Measurements from ENCODE around the gene MFAP5.

The MFAP5 gene

DNA sequence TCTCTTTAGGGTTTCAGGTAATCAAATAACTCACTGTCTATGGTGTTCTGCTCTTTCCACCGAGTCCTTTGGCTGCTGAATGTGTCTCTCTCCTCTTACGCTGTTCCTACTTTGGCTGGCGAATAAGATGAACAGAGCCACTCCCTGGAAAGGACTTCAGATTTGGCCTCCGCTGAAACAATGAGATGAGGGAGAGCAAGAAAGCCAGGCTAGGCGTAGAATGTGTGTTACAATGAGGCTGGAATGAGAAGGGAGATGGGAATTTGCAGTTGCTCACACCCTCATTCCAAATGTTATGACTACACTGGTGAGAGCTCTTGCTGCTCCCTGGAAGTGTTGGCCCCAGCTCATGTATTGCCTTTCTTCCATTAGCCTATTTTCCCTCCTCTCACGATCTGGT lies at the start of gene MFAP5:
Gene MFAP5, minus strand, starts transcription at position 234 of the 400 bp plus-strand sequence. CDS start 722 bp downstream, outside the sequence.
- DNase-seq: no peak

- DNase-seq: no peak
Measured at GRCh38 chr12:8709124-8709830, 46.7 kb upstream of the MFAP5 start.

GRCh38 chr12:8702159-8702558 lies 39.5 kb upstream of the MFAP5 start:
- no peak for DNase-seq

GRCh38 chr12:8701046-8701660 lies 38.5 kb upstream of the MFAP5 start:
- no peak for DNase-seq

DNA sequence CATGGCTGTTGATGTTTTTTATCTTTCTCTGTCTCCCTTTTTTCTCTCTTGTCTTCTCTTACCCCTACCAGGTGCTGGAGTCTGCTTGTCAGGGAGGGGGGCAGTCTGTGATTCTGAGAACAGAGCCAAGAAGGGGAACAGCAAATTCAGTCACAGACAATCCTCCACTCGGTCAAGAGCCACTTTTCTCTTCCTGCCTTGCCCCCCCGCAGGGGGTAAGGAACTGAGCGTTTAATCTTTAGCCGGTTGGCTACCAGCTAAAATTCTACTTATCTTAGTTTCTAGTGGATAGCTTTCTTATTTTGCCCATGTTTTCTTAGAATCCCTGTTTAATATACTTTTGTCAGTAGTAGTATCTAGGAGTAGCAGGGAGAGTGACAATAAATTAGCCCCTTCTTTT lies 37.1 kb upstream of the MFAP5 start:
- no peak for DNase-seq

GRCh38 chr12:8698879-8699278 lies 36.3 kb upstream of the MFAP5 start:
- no peak for DNase-seq

DNA sequence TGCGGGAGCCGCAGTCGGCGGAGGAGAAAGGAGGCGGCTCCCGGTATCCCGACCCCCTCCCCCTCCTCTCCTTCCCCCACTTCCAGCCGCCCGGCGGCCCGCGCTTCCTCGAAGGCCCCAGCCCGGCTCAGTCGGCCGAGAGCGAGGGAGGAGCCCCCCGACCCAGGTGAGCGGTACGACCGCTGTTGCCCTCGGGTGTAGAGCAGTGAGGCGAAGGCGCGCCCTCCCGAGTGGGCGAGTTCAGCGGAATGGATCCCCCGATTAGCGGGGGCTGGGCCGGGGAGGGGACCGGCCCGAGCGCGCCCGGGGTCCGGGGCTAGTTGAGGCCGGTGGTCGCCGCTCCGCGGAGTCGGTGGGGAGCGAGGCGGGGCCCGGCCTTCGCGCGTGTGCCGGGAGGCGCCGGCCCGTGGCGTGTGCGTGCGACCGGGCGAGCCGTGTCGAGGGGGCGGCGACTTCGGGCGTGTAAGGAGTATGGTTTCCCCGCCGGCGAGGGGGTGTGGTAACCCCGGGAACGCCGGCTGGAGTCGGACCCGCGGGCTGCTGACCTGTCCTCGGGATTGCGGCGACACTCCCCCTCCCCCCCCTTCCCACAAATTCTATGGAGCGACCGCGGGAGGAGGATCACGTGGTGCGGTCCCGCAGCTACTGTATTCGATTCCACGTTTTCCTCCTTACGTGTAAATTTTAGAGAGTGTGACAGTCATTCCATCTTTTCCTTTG lies 35.7 kb upstream of the MFAP5 start:
- peak in 3 of 4 experiments; percentile 12 to 28 (median 20) for DNase-seq

DNA sequence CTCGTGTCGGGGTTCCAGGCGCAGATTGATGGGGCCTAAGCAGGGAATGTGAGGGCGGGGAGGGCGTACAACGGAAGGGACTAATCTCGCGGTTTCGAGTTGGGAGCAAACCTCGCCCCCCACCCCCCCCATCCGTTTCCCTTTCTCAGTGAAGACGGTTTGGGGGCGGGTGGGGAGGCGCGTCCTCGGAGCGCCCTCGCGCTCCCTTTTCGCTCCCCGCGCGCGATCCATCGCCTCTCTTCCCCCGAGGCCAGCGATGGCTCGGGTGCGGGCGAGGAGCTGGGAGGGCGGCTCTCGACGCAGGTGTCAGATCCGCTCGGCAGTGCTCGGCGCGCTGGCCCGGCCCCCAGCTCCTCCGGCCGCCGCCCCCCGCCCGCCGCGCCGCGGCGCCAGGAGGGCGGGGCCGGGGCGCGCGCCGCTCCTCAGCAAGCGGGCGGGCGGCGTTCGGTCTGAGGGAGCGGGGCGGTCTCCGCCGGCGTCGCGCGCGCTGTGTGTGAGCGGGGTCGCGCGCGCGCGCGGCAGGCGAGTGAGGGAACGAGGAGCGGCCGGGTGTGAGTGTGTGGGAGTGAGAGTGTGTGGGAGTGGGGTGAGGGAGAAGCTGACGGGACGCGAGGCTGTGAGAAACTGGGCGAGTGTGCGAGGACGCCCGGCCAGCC lies 35.0 kb upstream of the MFAP5 start, which contains the start of gene RIMKLB:
Gene RIMKLB, plus strand, starts transcription at position 516 of the 656 bp plus-strand sequence. CDS start 15,876 bp downstream, outside the sequence.
- peak; percentile 38 to 67 (median 53) for DNase-seq

GRCh38 chr12:8697120-8697475 lies 34.5 kb upstream of the MFAP5 start:
- DNase-seq: no peak

GRCh38 chr12:8696442-8697090 lies 33.9 kb upstream of the MFAP5 start:
- DNase-seq: no peak

DNA sequence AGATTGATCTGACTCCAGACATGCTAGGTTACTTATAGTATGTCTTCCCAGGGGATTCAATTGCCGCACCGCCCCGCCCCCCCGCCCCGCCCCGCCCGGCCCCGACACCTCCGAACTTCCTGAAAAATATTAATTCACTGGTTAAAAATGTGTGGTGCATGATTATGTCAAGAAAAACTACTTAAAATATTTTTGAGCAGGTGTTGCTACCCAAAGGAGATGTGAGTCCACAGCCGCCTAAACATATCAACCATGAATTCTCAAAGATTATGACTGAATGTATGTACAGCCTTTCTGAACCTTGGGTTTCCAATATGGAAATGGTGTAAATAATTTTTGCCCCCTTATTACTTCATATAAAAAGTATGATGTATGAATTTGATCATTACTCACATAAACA lies 32.5 kb upstream of the MFAP5 start:
- no peak for DNase-seq

DNA sequence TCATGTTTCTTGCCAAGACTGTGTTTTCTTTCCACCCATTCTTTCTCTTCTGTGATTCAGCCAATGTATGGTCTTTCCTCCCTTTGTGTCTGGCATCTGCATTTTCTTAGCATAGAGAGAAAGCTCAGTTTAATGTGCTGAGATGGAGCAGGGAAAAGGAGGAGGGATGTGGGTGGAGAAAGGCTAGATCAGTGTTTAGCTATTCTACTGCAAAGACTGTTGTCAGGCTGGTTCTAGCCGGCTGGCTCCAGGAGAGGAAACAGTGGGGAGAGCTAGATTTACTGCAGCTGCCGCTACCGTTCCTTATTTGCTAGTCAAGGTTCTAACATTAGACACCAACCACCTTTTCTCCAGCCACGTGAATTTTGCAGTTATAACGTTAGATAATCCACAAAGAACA lies 29.9 kb upstream of the MFAP5 start:
- DNase-seq: no peak

DNA sequence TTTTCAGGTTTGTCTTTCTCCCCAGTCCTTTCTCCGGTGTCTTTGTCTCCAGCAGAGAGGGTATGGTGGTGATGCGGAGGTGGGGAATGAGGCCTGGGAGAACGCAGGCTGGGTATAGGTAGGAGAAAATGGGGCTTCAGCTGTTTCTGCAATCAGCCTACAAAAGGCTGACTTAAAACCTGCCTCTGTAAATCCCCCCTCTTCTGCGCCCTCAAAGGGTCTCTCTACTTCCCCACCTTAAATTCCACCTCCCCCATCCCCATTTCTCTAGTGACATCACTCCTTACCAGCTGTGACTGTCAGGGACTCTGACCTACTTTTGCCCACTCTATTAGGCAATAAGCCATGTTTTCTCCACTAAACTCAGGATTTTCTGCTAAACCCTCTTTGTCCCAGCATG lies 27.1 kb upstream of the MFAP5 start:
- no peak for DNase-seq

DNA sequence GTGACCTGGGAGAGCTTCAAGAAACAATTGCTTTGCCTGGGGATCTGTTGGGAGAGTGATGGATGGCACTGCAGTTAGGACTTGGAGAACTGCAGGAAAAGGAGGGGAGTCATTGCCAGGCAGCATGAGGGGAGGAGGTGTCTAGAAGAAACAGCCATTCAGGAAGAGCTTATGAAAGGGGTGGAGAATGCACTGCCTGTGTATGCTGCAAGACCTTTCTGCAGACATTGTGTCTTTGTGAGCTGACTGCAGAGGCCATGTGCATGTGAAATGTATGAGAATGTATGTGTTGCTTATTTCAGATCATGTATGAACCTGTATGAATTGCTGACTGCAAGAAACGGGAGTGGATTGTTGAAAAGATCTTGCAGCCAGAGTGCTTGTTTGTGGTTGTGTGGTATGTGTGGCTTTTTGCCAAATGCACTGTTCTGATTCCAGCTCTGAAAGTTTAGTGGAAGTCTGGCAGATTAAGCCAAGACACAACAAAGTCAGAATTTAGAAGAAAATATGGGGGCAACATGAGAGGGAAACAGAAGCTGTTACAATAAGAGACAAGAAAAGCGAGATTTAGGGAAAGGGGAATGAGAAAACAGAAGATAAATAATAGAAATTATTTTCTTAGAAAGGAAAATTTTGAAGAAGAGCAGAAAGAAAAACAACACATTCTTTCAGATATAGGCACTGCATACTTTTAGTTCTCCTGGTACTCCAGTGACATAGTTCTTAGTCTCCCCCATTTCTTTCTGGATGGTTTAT lies 25.4 kb upstream of the MFAP5 start:
- no peak for DNase-seq

DNA sequence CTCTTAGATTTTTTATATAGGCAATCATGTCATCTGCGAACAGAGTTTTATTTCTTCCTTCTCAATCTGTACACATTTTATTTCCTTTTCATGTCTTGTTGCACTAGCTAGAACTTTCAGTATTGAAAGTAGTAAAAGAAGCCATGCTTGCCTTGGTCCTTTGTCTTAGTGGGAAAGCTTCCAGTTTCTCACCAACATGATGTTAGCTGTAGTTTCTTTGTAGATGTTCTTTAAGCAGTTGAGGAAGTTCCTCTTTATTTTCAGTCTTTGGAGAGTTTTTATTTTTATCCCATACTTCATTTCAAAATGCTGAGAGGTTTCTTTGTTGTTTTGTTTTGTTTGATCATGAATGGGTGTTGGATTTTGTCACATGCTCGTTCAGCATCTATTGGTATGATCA lies 22.4 kb upstream of the MFAP5 start:
- no peak for DNase-seq

GRCh38 chr12:8681129-8681884 lies 18.7 kb upstream of the MFAP5 start:
- DNase-seq: no peak

GRCh38 chr12:8680533-8680932 lies 17.9 kb upstream of the MFAP5 start:
- no peak for DNase-seq

DNA sequence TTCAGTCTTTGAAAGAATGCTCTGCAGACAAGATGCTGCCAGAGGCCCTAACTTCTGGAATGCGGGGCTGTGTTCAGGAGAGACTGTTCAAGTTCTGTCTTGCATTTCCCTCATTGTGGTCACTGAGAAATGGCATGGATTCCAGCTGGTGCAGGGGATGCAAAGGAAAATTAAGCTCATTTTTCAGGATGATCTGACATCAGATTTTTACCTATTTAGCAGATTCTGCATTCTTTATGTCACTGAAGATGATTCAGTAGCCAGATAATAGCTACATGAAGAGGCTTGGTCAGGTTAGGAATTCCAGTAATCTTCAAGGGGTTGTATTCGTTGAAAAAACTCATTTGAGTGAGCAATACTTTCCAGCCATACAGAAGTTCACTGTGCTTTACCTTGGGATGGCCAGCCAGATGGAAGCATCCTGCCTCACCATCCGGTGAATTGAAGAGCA lies 16.1 kb upstream of the MFAP5 start:
- DNase-seq: no peak

DNA sequence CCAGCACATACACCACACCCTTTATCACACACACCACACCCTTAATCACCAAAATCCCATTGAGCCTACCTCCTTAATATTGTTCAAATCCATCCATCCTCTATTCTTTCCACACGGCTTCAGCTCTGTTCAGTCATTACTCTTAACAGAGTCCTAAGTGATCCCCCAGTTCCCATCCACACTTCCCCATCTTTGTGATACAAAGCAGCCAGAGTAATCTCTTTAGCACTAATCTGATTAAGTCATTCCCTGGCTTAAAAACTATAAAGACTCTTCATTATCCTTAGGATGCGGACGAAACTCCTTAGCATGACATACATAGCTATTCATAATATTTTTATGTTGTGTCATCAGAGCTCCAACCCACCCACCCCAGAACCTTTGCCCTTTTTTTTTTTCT lies 14.7 kb upstream of the MFAP5 start:
- DNase-seq: no peak

- DNase-seq: no peak
Measured at GRCh38 chr12:8676651-8677050, 14.0 kb upstream of the MFAP5 start.

- DNase-seq: no peak
Measured at GRCh38 chr12:8675591-8676036, 13.0 kb upstream of the MFAP5 start.

Measured in activated CD4-positive, CD25-positive, alpha-beta regulatory T cell (primary cell).